ENCODE results near the gene PBX1. TPM values are rescaled to one million over a fixed set of nuclear protein-coding genes. Genes with fewer than 3 reads are reported as not detected.
A peak's percentile ranks its signal among the peaks of the same experiment; 100 is the strongest.

PBX1 gene
- total and polyA plus RNA-seq, 2 experiments from 2014 or later = 40.0 to 104 TPM

DNA sequence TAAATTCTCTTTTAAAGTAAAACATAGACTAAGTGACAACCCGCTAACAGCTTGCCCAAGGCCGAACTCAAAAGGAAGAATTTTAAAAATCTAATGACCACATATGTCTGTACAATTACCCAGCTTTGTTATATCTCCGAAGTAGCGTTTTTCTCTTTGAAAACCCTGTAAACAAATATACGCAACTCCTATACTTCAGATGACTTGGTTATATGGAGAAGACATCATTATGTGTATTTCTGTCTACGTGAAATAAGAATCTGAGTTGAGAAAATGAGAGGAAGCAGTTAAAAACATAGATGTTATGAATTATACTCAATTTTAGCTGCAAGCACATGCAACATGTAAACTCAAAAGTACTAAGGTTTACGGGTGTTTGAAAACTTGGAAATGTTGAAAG, 2.0 kb downstream of the PBX1 start:
- DNase-seq (ENCODE audit: low spot score) = no peak
- H3K36me3 Mint-ChIP-seq (ENCODE audit: low read depth) = peaks cover 18% of the 10 kb centered on the region; the same call in 2 of the 3 replicates
- peak overlapping the region; percentile 80 for H3K4me2 ChIP-seq
- H3K4me3 ChIP-seq = peak overlapping the region; percentile 81
- peaks cover 1% of the 10 kb centered on the region for H3K27me3 Mint-ChIP-seq (ENCODE audit: insufficient read depth, low read depth, poor library complexity)
- no peaks in the 10 kb centered on the region for H3K27me3 ChIP-seq (ENCODE audit: insufficient read depth)
- no peak overlapping the region for H3K27ac ChIP-seq (ENCODE audit: low read depth)
- H4K20me1 ChIP-seq (replicated peaks; ENCODE audit: insufficient read depth) = peaks cover 3% of the 10 kb centered on the region; the same call in 1 of the 2 replicates
- no peak for ATAC-seq
- peak overlapping the region; percentile 99 for H3K4me3 Mint-ChIP-seq
- H3K4me1 Mint-ChIP-seq = peaks cover 57% of the 10 kb centered on the region
- H3K79me2 ChIP-seq (replicated peaks; ENCODE audit: insufficient read depth) = peaks cover 62% of the 10 kb centered on the region
- H3K9me2 ChIP-seq (ENCODE audit: insufficient read depth) = no peaks in the 10 kb centered on the region
- H3K9me3 Mint-ChIP-seq = no peaks in the 10 kb centered on the region; the same call in 2 of the 3 replicates
- H3F3A ChIP-seq (replicated peaks; ENCODE audit: low read depth) = peaks cover 4% of the 10 kb centered on the region; the same call in 1 of the 2 replicates
- peaks cover 56% of the 10 kb centered on the region for H3K4me1 ChIP-seq (ENCODE audit: insufficient read depth)
- peak overlapping the region; percentile 85 for H3K27ac Mint-ChIP-seq
- no peaks in the 10 kb centered on the region for H3K36me3 ChIP-seq (ENCODE audit: insufficient read depth)
- no peak overlapping the region for H2AFZ ChIP-seq
- TF ChIP-seq ZNF331 (CRISPR knock-in tag; IDR thresholded peaks at IDR 0.05; ENCODE audit: low read depth) = no peak
- TF ChIP-seq, protein P1, sequence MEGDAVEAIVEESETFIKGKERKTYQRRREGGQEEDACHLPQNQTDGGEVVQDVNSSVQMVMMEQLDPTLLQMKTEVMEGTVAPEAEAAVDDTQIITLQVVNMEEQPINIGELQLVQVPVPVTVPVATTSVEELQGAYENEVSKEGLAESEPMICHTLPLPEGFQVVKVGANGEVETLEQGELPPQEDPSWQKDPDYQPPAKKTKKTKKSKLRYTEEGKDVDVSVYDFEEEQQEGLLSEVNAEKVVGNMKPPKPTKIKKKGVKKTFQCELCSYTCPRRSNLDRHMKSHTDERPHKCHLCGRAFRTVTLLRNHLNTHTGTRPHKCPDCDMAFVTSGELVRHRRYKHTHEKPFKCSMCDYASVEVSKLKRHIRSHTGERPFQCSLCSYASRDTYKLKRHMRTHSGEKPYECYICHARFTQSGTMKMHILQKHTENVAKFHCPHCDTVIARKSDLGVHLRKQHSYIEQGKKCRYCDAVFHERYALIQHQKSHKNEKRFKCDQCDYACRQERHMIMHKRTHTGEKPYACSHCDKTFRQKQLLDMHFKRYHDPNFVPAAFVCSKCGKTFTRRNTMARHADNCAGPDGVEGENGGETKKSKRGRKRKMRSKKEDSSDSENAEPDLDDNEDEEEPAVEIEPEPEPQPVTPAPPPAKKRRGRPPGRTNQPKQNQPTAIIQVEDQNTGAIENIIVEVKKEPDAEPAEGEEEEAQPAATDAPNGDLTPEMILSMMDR (conservative IDR thresholded peaks at IDR 0.05; ENCODE audit: low read depth in 2 of 2) = no peak
- no peak for TF ChIP-seq STAT1 (IDR thresholded peaks at IDR 0.05; ENCODE audit: unreplicated experiment)
- no peak for TF ChIP-seq ZNF114 (CRISPR knock-in tag; IDR thresholded peaks at IDR 0.05)
- TF ChIP-seq, protein P2, sequence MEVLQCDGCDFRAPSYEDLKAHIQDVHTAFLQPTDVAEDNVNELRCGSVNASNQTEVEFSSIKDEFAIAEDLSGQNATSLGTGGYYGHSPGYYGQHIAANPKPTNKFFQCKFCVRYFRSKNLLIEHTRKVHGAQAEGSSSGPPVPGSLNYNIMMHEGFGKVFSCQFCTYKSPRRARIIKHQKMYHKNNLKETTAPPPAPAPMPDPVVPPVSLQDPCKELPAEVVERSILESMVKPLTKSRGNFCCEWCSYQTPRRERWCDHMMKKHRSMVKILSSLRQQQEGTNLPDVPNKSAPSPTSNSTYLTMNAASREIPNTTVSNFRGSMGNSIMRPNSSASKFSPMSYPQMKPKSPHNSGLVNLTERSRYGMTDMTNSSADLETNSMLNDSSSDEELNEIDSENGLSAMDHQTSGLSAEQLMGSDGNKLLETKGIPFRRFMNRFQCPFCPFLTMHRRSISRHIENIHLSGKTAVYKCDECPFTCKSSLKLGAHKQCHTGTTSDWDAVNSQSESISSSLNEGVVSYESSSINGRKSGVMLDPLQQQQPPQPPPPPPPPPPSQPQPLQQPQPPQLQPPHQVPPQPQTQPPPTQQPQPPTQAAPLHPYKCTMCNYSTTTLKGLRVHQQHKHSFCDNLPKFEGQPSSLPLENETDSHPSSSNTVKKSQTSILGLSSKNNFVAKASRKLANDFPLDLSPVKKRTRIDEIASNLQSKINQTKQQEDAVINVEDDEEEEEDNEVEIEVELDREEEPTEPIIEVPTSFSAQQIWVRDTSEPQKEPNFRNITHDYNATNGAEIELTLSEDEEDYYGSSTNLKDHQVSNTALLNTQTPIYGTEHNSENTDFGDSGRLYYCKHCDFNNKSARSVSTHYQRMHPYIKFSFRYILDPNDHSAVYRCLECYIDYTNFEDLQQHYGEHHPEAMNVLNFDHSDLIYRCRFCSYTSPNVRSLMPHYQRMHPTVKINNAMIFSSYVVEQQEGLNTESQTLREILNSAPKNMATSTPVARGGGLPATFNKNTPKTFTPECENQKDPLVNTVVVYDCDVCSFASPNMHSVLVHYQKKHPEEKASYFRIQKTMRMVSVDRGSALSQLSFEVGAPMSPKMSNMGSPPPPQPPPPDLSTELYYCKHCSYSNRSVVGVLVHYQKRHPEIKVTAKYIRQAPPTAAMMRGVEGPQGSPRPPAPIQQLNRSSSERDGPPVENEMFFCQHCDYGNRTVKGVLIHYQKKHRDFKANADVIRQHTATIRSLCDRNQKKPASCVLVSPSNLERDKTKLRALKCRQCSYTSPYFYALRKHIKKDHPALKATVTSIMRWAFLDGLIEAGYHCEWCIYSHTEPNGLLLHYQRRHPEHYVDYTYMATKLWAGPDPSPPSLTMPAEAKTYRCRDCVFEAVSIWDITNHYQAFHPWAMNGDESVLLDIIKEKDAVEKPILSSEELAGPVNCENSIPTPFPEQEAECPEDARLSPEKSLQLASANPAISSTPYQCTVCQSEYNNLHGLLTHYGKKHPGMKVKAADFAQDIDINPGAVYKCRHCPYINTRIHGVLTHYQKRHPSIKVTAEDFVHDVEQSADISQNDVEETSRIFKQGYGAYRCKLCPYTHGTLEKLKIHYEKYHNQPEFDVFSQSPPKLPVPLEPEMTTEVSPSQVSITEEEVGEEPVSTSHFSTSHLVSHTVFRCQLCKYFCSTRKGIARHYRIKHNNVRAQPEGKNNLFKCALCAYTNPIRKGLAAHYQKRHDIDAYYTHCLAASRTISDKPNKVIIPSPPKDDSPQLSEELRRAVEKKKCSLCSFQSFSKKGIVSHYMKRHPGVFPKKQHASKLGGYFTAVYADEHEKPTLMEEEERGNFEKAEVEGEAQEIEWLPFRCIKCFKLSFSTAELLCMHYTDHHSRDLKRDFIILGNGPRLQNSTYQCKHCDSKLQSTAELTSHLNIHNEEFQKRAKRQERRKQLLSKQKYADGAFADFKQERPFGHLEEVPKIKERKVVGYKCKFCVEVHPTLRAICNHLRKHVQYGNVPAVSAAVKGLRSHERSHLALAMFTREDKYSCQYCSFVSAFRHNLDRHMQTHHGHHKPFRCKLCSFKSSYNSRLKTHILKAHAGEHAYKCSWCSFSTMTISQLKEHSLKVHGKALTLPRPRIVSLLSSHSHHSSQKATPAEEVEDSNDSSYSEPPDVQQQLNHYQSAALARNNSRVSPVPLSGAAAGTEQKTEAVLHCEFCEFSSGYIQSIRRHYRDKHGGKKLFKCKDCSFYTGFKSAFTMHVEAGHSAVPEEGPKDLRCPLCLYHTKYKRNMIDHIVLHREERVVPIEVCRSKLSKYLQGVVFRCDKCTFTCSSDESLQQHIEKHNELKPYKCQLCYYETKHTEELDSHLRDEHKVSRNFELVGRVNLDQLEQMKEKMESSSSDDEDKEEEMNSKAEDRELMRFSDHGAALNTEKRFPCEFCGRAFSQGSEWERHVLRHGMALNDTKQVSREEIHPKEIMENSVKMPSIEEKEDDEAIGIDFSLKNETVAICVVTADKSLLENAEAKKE (CRISPR knock-in tag; IDR thresholded peaks at IDR 0.05) = no peak
- no peak for TF ChIP-seq NANOG (IDR thresholded peaks at IDR 0.05; ENCODE audit: borderline replicate concordance)
- no peak for TF ChIP-seq JUNB (IDR thresholded peaks at IDR 0.05; ENCODE audit: unreplicated experiment)

All from GM23338 (cell line).